Thyroid gland (tissue), 4 donors: ENCODE data around the gene RXFP1. TPM values are rescaled to one million over a fixed set of nuclear protein-coding genes. Genes with fewer than 3 reads are reported as not detected.

Experiments used
- DNase-seq, 2 donors: peaks; one replicate each; pipeline ENCODE4 v3.0.0-alpha.2; 2019
- H3K27ac ChIP-seq, 3 donors: fragments of 200-600 bp; sonication (generic); 1 replicate in 2 of 3; 2 replicates in 1 of 3; pipeline ENCODE4 v1.5.1; 2016 to 2019; ENCODE audit warnings: mild to moderate bottlenecking in 1 of 3, moderate library complexity in 1 of 3
- H3K27me3 ChIP-seq: fragments of 200-600 bp; sonication (generic); one replicate; pipeline ENCODE4 v1.5.1; 2019
- H3K36me3 ChIP-seq, 2 donors: fragments of 200-600 bp; sonication (generic); one replicate each; pipeline ENCODE4 v1.5.1; 2016 to 2019
- H3K4me1 ChIP-seq, 2 donors: fragments of 200-600 bp; sonication (generic); one replicate each; pipeline ENCODE4 v1.5.1; 2017 to 2019
- H3K4me3 ChIP-seq, 3 donors: fragments of 200-600 bp; sonication (generic); replicated peaks in 1 of 3; 1 replicate in 2 of 3; 2 replicates in 1 of 3; pipeline ENCODE4 v1.5.1; 2016; ENCODE audit warnings: mild to moderate bottlenecking in 1 of 3
- H3K9me3 ChIP-seq: fragments of 200-600 bp; sonication (generic); one replicate; pipeline ENCODE4 v1.5.1; 2017
- POLR2A ChIP-seq, 2 donors: fragments of 450-650 bp; IDR thresholded peaks; one replicate each; pipeline ENCODE4 v1.6.1; 2017; ENCODE audit warnings: antibody characterized with exemption in 2 of 2, mild to moderate bottlenecking in 2 of 2, moderate library complexity in 1 of 2
- WGBS, 2 donors: methylation state at CpG; one replicate each; pipeline ENCODE4 v1.1.5; 2017; 5-methylcytosine and 5-hydroxymethylcytosine counted together
- intact Hi-C: fragments of 100-400 bp; cut with DNase I; formaldehyde crosslinking; loops from one replicate; pipeline ENCODE4 v1.15.1; 2023
- total RNA-seq, 4 donors: library from RNA; depleted of rRNA; stranded (reverse); fragments of >200 nt; gene quantifications; one replicate each; pipeline ENCODE4 v1.2.3, GENCODE V29; 2016
- TF ChIP-seq, protein P1 (sequence below), 6 experiments: fragments of 200-600 bp in 3 of 6; fragments of 450-650 bp in 3 of 6; sonication (generic) in 3 of 6; IDR thresholded peaks; one replicate each; pipeline ENCODE4 v1.5.1; 2016 to 2019; ENCODE audit warnings: antibody characterized with exemption in 6 of 6, mild to moderate bottlenecking in 2 of 6, inconsistent platforms in 1 of 6, moderate library complexity in 1 of 6

The RXFP1 gene
- total RNA-seq, 4 donors from 2014 or later = 0.13 to 3.5 (median 0.63) TPM

DNA sequence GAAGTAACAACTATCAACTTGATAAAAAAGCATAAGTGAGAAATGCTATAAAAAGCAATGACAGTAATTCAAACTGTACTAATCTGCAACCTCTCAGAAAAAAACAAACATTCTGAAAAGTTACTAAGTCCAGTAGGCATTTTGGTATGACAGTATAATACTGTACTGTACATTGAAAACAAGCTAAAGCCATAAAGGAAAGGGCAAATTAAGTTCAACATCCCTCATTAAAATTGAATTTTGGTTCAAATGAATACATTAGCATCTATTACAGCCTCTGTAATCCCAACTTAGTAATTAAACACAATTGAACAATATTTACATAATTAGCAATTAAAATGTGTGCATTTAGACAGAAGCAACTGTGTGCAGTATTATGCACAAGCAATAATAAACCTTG lies 96.3 kb downstream of the RXFP1 start:
- Histone ChIP-seq H3K4me3 (no peak overlapping the region), H3K4me1 (no peaks in the 10 kb centered on the region), H3K27ac (no peak overlapping the region), H3K36me3 (no peaks in the 10 kb centered on the region), H3K9me3 (no peaks in the 10 kb centered on the region), H3K27me3 (no peaks in the 10 kb centered on the region)
- intact Hi-C loops = no loop called here
- TF ChIP-seq, protein P1, sequence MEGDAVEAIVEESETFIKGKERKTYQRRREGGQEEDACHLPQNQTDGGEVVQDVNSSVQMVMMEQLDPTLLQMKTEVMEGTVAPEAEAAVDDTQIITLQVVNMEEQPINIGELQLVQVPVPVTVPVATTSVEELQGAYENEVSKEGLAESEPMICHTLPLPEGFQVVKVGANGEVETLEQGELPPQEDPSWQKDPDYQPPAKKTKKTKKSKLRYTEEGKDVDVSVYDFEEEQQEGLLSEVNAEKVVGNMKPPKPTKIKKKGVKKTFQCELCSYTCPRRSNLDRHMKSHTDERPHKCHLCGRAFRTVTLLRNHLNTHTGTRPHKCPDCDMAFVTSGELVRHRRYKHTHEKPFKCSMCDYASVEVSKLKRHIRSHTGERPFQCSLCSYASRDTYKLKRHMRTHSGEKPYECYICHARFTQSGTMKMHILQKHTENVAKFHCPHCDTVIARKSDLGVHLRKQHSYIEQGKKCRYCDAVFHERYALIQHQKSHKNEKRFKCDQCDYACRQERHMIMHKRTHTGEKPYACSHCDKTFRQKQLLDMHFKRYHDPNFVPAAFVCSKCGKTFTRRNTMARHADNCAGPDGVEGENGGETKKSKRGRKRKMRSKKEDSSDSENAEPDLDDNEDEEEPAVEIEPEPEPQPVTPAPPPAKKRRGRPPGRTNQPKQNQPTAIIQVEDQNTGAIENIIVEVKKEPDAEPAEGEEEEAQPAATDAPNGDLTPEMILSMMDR (IDR thresholded peaks at IDR 0.05) = no peak
- TF ChIP-seq POLR2A (IDR thresholded peaks at IDR 0.05) = no peak
- DNase-seq = no peak

DNA sequence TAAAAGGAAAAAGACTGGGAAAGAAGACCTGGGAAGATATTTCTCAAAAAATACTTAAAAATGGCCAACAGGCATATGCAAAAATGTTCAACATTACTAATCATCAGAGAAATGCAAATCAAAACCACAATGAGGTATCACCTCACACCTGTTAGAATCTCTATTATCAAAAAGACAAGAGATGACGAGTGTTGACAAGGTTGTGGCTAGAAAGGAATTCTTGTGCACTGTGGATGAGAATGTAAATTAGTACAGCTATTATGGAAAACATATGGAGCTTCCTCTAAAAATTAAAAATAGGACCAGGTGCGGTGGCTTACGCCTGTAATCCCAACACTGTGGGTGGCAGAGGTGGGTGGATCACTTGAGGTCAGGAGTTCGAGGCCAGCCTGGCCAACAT lies 100.0 kb downstream of the RXFP1 start:
- Histone ChIP-seq H3K27ac (no peak overlapping the region), H3K36me3 (no peaks in the 10 kb centered on the region), H3K9me3 (no peaks in the 10 kb centered on the region), H3K4me3 (no peak overlapping the region), H3K4me1 (no peaks in the 10 kb centered on the region), H3K27me3 (no peaks in the 10 kb centered on the region)
- TF ChIP-seq, protein P1 (IDR thresholded peaks at IDR 0.05) = no peak
- no peak for TF ChIP-seq POLR2A (IDR thresholded peaks at IDR 0.05)
- DNase-seq = no peak
- WGBS, 2 donors = 79 to 92% methylated on average over 4 of the region's 4 CpGs
- intact Hi-C loops = no loop called here

DNA sequence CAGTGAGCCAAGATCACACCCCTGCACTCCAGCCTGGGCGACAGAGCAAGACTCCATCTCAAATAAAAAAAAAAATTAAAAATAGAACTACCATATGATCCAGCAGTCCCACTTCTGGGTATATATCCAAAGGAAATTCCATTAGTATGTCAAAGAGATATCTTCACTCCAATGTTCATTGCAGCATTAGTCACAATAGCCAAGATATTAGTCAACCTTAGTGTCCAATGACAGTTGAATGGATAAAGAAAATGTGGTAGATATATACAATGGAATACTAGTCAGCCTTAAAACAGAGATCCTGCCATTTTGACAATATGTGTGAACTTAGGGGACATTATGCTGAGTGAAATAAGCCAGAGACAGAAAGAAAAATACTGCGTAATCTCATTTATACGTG lies 100.6 kb downstream of the RXFP1 start:
- 86 to 90% methylated on average over 3 of the region's 3 CpGs for WGBS, 2 donors
- no peak for DNase-seq

DNA sequence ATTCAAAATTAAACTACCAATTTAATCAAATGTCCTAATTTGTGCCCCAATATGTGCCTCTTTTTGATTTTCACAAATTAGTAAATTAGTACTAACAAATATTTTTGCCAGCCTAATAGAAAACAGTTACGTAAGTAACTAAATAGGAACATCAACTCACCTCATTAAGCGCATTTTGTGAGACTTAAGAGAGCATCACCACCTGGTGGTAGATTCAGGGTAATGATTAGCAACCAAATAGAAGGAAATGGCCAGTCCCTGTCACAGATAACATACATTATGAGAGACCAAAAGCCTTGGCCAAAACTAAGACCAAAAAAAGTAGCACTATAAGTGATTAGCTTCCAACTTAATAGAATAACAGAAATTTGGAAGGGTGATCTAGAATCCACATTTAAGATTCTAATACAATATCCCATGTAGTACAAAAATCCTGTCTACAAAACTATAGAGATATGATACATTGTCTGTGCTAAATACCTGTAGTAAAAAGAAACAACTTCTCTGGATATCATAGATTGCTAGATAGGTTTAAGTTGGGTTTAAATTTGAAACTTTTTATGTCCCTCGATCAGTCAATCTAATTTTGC lies 103.3 kb downstream of the RXFP1 start:
- H3K4me1 ChIP-seq = no peaks in the 10 kb centered on the region
- intact Hi-C loops = no loop called here
- H3K27me3 ChIP-seq = no peaks in the 10 kb centered on the region
- H3K4me3 ChIP-seq = no peak overlapping the region
- H3K36me3 ChIP-seq = no peaks in the 10 kb centered on the region
- 36 to 44% methylated on average over 3 of the region's 3 CpGs for WGBS, 2 donors
- no peaks in the 10 kb centered on the region for H3K9me3 ChIP-seq
- DNase-seq = no peak
- H3K27ac ChIP-seq = no peak overlapping the region
- TF ChIP-seq, protein P1 (IDR thresholded peaks at IDR 0.05) = peak in 5 of 6 experiments; percentile 36 to 65 (median 47)
- no peak for TF ChIP-seq POLR2A (IDR thresholded peaks at IDR 0.05)

More for the DNA sequence above, 100.6 kb downstream of the RXFP1 start:
- no peak overlapping the region for H3K27ac ChIP-seq
- H3K4me3 ChIP-seq = no peak overlapping the region
- no peaks in the 10 kb centered on the region for H3K4me1 ChIP-seq
- H3K36me3 ChIP-seq = no peaks in the 10 kb centered on the region
- intact Hi-C loops = no loop called here
- H3K9me3 ChIP-seq = no peaks in the 10 kb centered on the region
- TF ChIP-seq POLR2A (IDR thresholded peaks at IDR 0.05) = no peak
- TF ChIP-seq, protein P1 (IDR thresholded peaks at IDR 0.05) = no peak
- H3K27me3 ChIP-seq = no peaks in the 10 kb centered on the region

DNA sequence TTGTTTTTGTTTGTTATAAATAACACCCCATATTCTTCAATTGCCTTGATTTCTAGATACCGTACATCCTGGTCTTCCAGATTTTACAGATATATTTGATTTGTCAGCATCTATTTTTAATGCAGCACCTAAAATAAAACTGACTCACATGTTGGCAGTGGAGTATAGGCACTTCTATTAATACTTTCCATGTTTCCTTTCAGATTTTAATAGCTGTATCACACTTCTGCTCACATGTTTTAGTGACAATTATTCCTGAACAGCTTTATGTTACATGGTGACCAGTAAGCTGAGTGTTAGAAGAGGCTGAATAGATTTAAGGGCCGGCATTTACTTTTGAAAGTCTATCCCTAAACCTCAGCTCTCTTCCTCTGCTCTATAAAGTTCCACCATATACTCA lies 103.9 kb downstream of the RXFP1 start:
- WGBS, 2 donors = 73 to 76% methylated on average over 2 of the region's 2 CpGs
- intact Hi-C loops = no loop called here
- no peak overlapping the region for H3K4me3 ChIP-seq

More for the DNA sequence above, 103.9 kb downstream of the RXFP1 start:
- no peak for DNase-seq
- Histone ChIP-seq H3K4me1 (no peaks in the 10 kb centered on the region), H3K27me3 (no peaks in the 10 kb centered on the region), H3K36me3 (no peaks in the 10 kb centered on the region), H3K9me3 (no peaks in the 10 kb centered on the region), H3K27ac (no peak overlapping the region)
- no peak for TF ChIP-seq POLR2A (IDR thresholded peaks at IDR 0.05)
- TF ChIP-seq, protein P1 (IDR thresholded peaks at IDR 0.05) = no peak
